CD14-positive monocyte (primary cell): ENCODE measurements around the gene HK2. TPM values are rescaled to one million over a fixed set of nuclear protein-coding genes. Genes with fewer than 3 reads are reported as not detected.

Source experiments
- DNase-seq, 3 donors: peaks; one replicate each; pipeline ENCODE4 v3.0.0-alpha.2; 2011 to 2022
- H2AFZ ChIP-seq: 2 replicates; pipeline ENCODE4 v1.6.0; 2012; ENCODE audit warnings: mild to moderate bottlenecking, low read depth, low read length, inconsistent platforms; ENCODE audit not compliant: insufficient read depth, poor library complexity, severe bottlenecking
- H3K27ac ChIP-seq, 2 donors: 1 replicate in 1 of 2; 2 replicates in 1 of 2; pipeline ENCODE4 v1.5.1; 2012 to 2013; ENCODE audit warnings: low read length in 2 of 2, control low read depth in 1 of 2, inconsistent platforms in 1 of 2, low read depth in 1 of 2, mild to moderate bottlenecking in 1 of 2
- H3K27me3 ChIP-seq, 2 donors: one replicate each; pipeline versions ENCODE4 v1.6.0 to v1.6.1; 2011 to 2013; ENCODE audit warnings: low read length in 2 of 2; ENCODE audit not compliant: control insufficient read depth in 2 of 2, insufficient read depth in 2 of 2
- H3K36me3 ChIP-seq, 2 donors: replicated peaks in 1 of 2; 1 replicate in 1 of 2; 2 replicates in 1 of 2; pipeline versions ENCODE4 v1.5.1 to v1.6.1; 2012 to 2013; ENCODE audit warnings: low read length in 2 of 2, control low read depth in 1 of 2, inconsistent platforms in 1 of 2, mild to moderate bottlenecking in 1 of 2; ENCODE audit not compliant: insufficient read depth in 2 of 2, control insufficient read depth in 1 of 2
- H3K4me1 ChIP-seq, 2 donors: 1 replicate in 1 of 2; 2 replicates in 1 of 2; pipeline versions ENCODE4 v1.5.1 to v1.6.1; 2012 to 2013; ENCODE audit warnings: low read length in 2 of 2, control low read depth in 1 of 2, inconsistent platforms in 1 of 2, mild to moderate bottlenecking in 1 of 2, moderate library complexity in 1 of 2; ENCODE audit not compliant: insufficient read depth in 2 of 2, control insufficient read depth in 1 of 2
- H3K4me2 ChIP-seq: replicated peaks from 2 replicates; pipeline ENCODE3; 2012; ENCODE audit warnings: low read length, moderate library complexity, mild to moderate bottlenecking; ENCODE audit not compliant: poor library complexity, severe bottlenecking; ENCODE audit errors: extremely low read depth
- H3K4me3 ChIP-seq, 3 experiments: fragments of 200-600 bp in 1 of 3; sonication (generic) in 1 of 3; replicated peaks in 1 of 3; 1 replicate in 2 of 3; 2 replicates in 1 of 3; pipeline ENCODE4 v1.5.1; 2011 to 2013; ENCODE audit warnings: low read length in 3 of 3, mild to moderate bottlenecking in 3 of 3, control low read depth in 2 of 3, low read depth in 2 of 3, inconsistent platforms in 1 of 3, moderate library complexity in 1 of 3
- H3K79me2 ChIP-seq: 2 replicates; pipeline ENCODE4 v1.6.0; 2012; ENCODE audit warnings: mild to moderate bottlenecking, control low read depth, inconsistent platforms, low read length, moderate library complexity; ENCODE audit not compliant: insufficient read depth
- H3K9ac ChIP-seq: 2 replicates; pipeline ENCODE4 v1.6.0; 2017; ENCODE audit warnings: low read length, mild to moderate bottlenecking; ENCODE audit not compliant: insufficient read depth, poor library complexity, severe bottlenecking
- H3K9me3 ChIP-seq, 2 donors: replicated peaks in 1 of 2; 1 replicate in 1 of 2; 2 replicates in 1 of 2; pipeline versions ENCODE4 v1.5.1 to v1.6.1; 2012 to 2013; ENCODE audit warnings: low read length in 2 of 2, control low read depth in 1 of 2; ENCODE audit not compliant: control insufficient read depth in 1 of 2, insufficient read depth in 1 of 2
- H4K20me1 ChIP-seq: 2 replicates; pipeline ENCODE4 v1.6.0; 2012; ENCODE audit warnings: mild to moderate bottlenecking, low read length, control low read depth, moderate library complexity; ENCODE audit not compliant: insufficient read depth
- H3K27ac Mint-ChIP-seq, 7 donors: one replicate each; pipeline ENCODE4 v1.8.0; 2020; ENCODE audit warnings: mild to moderate bottlenecking in 7 of 7, mixed read lengths in 7 of 7, moderate library complexity in 6 of 7, inconsistent platforms in 2 of 7
- H3K27me3 Mint-ChIP-seq, 3 donors: one replicate each; pipeline ENCODE4 v1.8.0; 2021 to 2022; ENCODE audit warnings: low read depth in 3 of 3, mild to moderate bottlenecking in 3 of 3, mixed read lengths in 3 of 3, moderate library complexity in 3 of 3, inconsistent platforms in 1 of 3
- H3K36me3 Mint-ChIP-seq, 2 donors: one replicate each; pipeline ENCODE4 v1.8.0; 2020; ENCODE audit warnings: mixed read lengths in 2 of 2, inconsistent platforms in 1 of 2, mild to moderate bottlenecking in 1 of 2
- H3K4me1 Mint-ChIP-seq: one replicate; pipeline ENCODE4 v1.8.0; 2020; ENCODE audit warnings: mild to moderate bottlenecking, mixed read lengths
- H3K4me3 Mint-ChIP-seq, 2 donors: one replicate each; pipeline ENCODE4 v1.8.0; 2020; ENCODE audit warnings: mild to moderate bottlenecking in 2 of 2, mixed read lengths in 2 of 2, moderate library complexity in 1 of 2
- H3K9me3 Mint-ChIP-seq, 7 donors: one replicate each; pipeline ENCODE4 v1.8.0; 2020 to 2022; ENCODE audit warnings: mixed read lengths in 7 of 7, mild to moderate bottlenecking in 6 of 7, moderate library complexity in 6 of 7, inconsistent platforms in 2 of 7
- CTCF ChIP-seq: fragments of 200-600 bp; IDR thresholded peaks from one replicate; pipeline ENCODE4 v1.8.0; 2022; ENCODE audit warnings: antibody characterized with exemption, mild to moderate bottlenecking
- WGBS: methylation state at CpG from one replicate; pipeline ENCODE4 v1.1.5; 2013; ENCODE audit warnings: missing lambda C conversion rate; ENCODE audit not compliant: insufficient coverage; 5-methylcytosine and 5-hydroxymethylcytosine counted together
- intact Hi-C, 2 donors: fragments of 100-400 bp; cut with micrococcal nuclease; formaldehyde crosslinking; loops; one replicate each; pipeline versions ENCODE4 v1.15.0 to v1.15.1; 2023
- polyA plus RNA-seq, 3 donors: library from polyadenylated mRNA; depleted of rRNA in 1 of 3; unstranded in 2 of 3; stranded (reverse) in 1 of 3; fragments of 300-500 nt in 2 of 3; fragments of >200 nt in 1 of 3; fragmentation: Illumina TruSeq in 2 of 3; gene quantifications; 1 replicate in 2 of 3; 2 replicates in 1 of 3; pipeline ENCODE4 v1.2.3, GENCODE V29; 2012 to 2021

HK2 gene
- polyA plus RNA-seq, 3 donors: 20.3 to 46.7 (median 29.8) TPM

GRCh38 chr2:74872389-74872836, 38.5 kb downstream of the HK2 start:
- peak overlapping the region in 1 of 3 experiments; percentile 9 for H3K4me3 ChIP-seq
- H3K79me2 ChIP-seq: peaks cover 74% of the 10 kb centered on the region
- no peak overlapping the region for H3K9ac ChIP-seq
- no peak overlapping the region for H2AFZ ChIP-seq
- H3K27ac ChIP-seq: peak overlapping the region; percentile 50 to 98
- H3K9me3 ChIP-seq: no peaks in the 10 kb centered on the region
- no CpG with 5 or more reads among the region's 2 CpGs for WGBS
- H3K27me3 ChIP-seq: no peaks in the 10 kb centered on the region
- H3K9me3 Mint-ChIP-seq: no peaks in the 10 kb centered on the region
- H3K27ac Mint-ChIP-seq: peak overlapping the region; percentile 85 to 98 (median 95)
- H3K27me3 Mint-ChIP-seq: peaks cover 0 to 2% (median 2%) of the 10 kb centered on the region in 3 donors
- H3K4me2 ChIP-seq: peak overlapping the region; percentile 7
- peak; percentile 68 to 95 (median 90) for DNase-seq
- no peak for TF ChIP-seq CTCF
- peaks cover 59 to 73% of the 10 kb centered on the region in 2 donors for H3K4me1 ChIP-seq
- H3K4me3 Mint-ChIP-seq: peak overlapping the region in 1 of 2 donors; percentile 10
- H3K4me1 Mint-ChIP-seq: peaks cover 76% of the 10 kb centered on the region
- H4K20me1 ChIP-seq: peaks cover 44% of the 10 kb centered on the region
- peaks cover 49 to 86% of the 10 kb centered on the region in 2 donors for H3K36me3 ChIP-seq
- H3K36me3 Mint-ChIP-seq: peaks cover 80 to 91% of the 10 kb centered on the region in 2 donors
- intact Hi-C loops: loop anchor here (2.0 to 5.0 kb wide), 2 partner anchors 24 to 35 kb away; no protein-coding TSS in a partner anchor

GRCh38 chr2:74873012-74873665, 39.2 kb downstream of the HK2 start:
- 92% methylated on average over 2 of the region's 7 CpGs for WGBS
- Mint-ChIP-seq H3K4me1 (peaks cover 73% of the 10 kb centered on the region), H3K27me3 (peaks cover 0 to 2% (median under 1%) of the 10 kb centered on the region in 3 donors), H3K27ac (peak overlapping the region; percentile 90 to 98 (median 97)), H3K4me3 (no peak overlapping the region), H3K36me3 (peaks cover 80 to 91% of the 10 kb centered on the region in 2 donors), H3K9me3 (no peaks in the 10 kb centered on the region)
- TF ChIP-seq CTCF: no peak
- H3K27me3 ChIP-seq: no peaks in the 10 kb centered on the region
- no peaks in the 10 kb centered on the region for H3K9me3 ChIP-seq
- H3K4me1 ChIP-seq: peaks cover 59 to 73% of the 10 kb centered on the region in 2 donors
- H3K79me2 ChIP-seq: peaks cover 70% of the 10 kb centered on the region
- H3K4me3 ChIP-seq: no peak overlapping the region
- intact Hi-C loops: loop anchor here (2.0 to 5.0 kb wide), 2 partner anchors 24 to 36 kb away; no protein-coding TSS in a partner anchor
- H3K36me3 ChIP-seq: peaks cover 49 to 86% of the 10 kb centered on the region in 2 donors
- H3K27ac ChIP-seq: peak overlapping the region; percentile 98
- peak in 2 of 3 donors; percentile 34 to 68 for DNase-seq
- H2AFZ ChIP-seq: no peak overlapping the region
- no peak overlapping the region for H3K9ac ChIP-seq
- H3K4me2 ChIP-seq: no peak overlapping the region
- peaks cover 40% of the 10 kb centered on the region for H4K20me1 ChIP-seq
